GM10847 (cell line): Measurements from ENCODE around the gene NOLC1.

Source experiments
- POLR2A ChIP-seq: IDR thresholded peaks from 2 replicates; pipeline ENCODE4 v1.6.1; 2011; ENCODE audit not compliant: insufficient read length; ENCODE audit errors: extremely low read depth

The NOLC1 gene

DNA sequence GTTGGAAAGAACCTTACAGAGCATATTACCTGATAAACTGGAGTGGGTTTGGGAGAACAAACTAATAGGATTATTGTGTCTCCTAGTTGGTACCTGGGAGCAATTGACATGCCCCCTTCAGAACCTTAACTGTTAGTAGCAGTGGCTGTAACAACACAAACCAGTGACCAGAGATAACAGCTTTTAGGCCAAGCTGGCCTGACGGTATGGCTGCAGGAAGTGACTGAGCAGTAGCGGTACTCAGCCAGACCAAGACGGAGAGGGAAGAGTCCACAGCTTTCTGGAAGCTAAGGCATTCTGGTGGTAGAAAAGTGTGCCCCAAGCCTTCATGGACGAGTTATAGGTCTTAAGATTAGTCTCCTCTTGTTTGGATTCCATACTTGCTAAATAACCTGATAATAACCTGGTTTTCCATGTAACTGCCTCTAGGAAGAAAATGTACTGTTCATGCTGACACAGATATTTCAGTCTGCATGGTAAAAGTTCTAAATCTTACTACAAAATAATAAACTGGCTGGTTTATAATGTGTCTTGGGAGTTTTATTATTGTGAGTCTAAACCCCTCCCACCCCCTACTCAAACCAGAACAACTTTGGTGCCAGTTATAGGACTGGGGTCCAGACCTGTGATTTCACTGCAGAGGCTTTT lies 11.3 kb downstream of the NOLC1 start:
- no peak for TF ChIP-seq POLR2A

DNA sequence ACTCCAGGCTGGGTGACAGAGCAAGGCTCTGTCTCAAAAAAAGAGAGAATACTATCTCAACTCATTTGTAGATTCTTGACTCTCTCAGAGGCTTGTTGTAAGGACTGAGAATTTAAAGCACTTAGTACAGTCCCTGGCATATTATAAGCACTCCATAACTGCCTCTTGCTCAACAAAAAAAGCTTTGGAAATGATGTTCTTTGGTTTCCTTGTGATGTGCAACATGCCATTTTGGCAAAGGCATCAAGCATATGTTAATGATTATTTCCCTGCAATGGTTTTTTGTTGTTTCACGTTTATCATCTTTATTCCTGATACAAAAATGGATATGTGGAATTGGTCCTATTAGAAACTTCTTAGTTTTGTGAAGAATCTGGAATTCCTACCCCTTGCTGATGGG lies 15.7 kb downstream of the NOLC1 start:
- no peak for TF ChIP-seq POLR2A

DNA sequence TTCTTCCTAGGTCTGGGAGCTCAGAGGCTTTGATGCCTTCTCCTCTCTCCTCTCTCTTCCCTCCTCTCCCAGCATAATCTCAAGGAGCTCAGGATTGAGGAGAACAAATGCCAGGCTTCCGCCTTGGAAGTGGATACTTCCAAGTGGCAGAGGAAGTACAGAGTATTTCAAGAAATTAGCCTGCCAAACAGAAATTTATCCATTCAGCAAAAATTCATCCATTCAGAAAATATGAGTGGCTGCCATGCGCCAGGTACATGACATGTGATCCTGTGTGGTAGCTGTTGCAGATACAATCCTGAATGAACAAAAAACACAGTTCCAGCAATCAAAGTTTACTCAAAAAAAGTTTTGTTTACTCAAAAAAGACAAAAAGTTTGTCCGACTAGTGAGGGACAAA lies 18.4 kb downstream of the NOLC1 start:
- no peak for TF ChIP-seq POLR2A

DNA sequence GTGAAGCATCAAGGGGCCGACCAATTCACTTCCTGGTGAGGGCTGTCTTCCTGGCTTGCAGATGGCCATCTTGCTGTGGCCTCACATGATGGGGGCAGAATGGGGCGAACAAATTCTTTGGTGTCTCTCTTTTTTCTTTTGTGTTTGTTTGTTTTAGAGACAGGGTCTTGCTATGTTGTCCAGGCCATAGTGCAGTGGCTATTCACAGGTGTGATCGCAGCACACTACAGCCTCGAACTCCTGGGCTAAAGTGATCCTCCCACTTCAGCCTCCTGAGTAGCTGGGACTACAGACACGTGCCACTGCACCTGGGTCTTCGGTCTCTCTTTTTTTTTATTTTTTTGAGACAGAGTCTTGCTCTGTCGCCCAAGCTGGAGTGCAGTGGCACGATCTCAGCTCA lies 20.1 kb downstream of the NOLC1 start:
- TF ChIP-seq POLR2A, result no peak

DNA sequence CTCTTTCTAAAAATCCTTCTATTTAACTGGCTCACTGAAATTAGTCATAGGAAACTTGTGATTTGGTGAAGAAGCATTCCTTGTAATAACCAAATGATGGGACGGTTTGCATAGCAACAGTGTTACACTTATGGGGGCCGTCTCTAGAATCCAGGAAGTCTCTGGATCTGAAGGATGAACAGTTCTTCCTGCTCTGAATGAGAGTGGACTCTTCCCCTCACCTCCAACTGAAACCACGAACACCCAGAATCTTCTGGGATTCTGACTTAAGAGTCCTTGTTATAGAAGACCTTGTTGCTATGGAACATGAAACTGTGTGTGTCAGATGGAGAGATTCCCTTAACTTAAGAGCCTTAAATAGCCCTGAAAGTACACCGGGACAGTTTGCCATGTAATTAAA lies 23.2 kb downstream of the NOLC1 start:
- no peak for TF ChIP-seq POLR2A

DNA sequence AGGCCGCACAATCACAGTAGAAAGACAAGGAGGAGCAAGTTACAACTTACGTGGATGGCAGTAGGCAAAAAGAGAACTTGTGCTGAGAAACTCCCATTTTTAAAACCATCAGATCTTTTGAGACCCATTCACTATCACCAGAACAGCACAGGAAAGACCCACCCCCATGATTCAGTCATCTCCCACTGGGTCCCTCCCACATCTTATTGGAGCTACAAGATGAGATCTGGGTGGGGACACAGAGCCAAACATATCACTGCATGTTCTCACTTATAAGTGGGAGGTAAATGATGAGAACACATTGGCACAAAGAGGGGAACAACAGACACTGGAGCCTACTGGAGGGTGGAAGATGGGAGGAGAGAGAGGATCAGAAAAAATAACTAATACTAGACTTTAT lies 32.4 kb downstream of the NOLC1 start:
- no peak for TF ChIP-seq POLR2A

DNA sequence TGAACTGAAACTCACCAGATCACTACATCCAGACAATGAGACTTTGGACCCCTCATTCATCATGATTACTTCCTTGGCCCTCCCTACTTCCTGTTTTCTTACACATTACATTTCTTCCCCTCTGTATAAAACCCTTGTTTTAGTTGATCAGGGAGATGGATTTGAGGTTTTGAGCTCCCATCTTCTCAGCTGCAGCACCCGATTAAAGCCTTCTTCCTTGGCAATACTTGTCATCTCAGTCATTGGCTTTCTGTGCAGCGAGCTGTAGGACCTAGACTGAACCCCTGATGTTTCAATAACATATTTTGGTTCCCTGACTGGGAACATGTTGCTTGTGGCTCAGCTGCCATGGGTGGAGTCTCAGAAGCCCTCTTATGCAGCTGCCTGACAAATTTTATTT lies 33.1 kb downstream of the NOLC1 start:
- TF ChIP-seq POLR2A, result no peak

DNA sequence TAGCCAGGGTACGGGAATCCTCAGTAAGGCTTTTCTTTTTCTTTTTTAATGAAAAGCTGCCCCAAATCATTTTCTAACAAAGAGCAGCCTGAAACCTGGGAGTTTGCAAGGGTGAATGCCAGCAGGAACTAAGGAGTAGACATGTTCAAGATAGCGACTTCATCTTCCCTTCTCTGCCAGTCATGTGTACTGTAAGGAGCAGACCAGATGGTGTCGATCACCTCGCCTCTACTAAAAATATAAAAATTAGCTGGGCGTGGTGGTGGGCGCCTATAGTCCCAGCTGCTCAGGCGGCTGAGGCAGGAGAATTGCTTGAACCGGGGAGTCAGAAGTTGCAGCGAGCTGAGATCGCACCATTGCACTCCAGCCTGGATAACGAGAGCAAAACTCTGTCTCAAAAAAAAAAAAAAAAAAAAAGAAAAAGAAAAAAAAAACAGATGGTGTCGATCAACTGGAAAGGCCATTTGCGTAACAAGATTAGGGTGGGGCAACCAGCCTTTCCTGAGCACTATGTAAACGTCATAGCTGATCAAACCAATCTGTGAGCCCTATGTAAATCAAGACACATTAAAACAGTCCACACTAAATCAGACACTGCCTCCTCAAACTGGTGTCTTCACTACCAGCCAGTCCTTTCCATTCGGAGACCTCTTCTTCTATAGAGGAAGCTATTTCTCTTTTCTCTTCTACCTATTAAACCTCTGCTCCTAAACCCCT lies 33.8 kb downstream of the NOLC1 start:
- TF ChIP-seq POLR2A, result no peak

DNA sequence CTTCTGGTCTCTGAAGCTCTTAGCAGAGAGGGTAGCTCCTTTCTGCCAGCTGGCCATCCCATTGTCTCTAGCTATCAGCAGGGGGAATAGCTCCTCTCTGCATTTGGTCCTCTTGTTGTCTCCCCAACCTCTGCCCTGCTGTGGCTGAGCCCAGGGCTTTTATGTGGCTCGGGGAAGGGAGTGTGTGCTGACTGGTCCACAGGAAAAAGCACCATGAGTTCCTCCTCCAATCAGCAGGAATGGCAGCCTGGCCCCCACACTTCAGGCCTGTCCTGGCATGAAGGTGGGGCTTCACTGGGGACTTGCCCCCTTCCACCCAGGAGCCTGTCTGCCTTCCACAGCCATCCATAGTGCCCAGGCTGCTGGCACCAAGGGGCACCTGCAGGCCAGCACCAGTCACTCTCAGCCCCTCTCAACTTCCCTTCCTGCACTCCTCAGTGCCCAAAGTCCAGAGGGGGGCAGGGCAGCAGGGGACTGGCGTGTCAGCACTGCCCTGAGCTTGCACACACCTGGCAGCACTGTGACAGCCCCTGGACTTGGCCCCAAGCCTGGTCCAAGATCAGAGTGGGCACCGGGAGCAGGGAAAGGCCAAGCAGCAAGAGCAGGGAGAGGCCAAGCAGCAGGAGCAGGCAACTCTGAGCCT lies 36.2 kb downstream of the NOLC1 start:
- no peak for TF ChIP-seq POLR2A

DNA sequence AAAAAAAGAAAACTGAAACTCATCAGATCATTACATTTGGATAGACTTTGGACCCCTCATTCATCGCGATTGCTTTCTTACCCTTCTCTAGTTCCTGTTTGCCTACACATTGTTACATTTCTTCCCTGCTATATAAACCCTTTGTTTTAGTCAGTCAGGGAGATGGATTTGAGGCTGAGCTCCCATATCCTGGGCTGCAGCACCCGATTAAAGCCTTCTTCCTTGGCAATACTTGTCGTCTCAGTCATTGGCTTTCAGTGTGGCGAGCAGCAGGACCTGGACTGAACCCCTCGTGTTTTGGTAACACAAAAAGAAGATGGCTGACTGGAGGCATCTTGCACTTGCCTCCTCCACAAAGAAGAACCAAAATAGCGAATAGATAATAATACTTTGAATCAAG lies 39.8 kb downstream of the NOLC1 start:
- no peak for TF ChIP-seq POLR2A

DNA sequence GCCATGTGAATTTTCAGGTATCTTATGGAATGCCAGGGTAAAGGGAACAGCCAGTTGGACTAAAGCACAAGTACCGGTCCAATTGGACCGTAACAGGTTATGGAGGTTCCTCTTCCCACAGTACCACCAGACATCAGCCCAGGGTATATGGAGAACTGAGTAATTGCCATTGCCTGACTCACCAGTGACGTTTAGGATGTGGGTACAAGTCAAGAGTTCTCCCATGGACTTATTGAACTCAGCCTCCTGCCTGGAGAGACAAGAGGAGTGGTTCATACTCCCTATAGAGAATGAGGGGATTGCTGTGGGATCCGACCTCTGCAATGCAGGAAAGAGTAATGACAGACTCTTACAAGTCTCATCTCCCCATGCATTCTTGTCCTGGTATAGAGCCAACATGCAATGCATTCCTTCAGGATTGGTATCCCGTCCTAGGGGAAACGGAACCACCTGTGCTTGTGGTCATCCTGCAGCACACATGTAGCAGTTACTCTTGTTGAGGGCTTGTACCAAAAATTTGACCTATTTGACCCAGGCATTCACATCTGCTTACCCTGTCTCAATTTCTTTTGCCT lies 43.2 kb downstream of the NOLC1 start:
- no peak for TF ChIP-seq POLR2A

DNA sequence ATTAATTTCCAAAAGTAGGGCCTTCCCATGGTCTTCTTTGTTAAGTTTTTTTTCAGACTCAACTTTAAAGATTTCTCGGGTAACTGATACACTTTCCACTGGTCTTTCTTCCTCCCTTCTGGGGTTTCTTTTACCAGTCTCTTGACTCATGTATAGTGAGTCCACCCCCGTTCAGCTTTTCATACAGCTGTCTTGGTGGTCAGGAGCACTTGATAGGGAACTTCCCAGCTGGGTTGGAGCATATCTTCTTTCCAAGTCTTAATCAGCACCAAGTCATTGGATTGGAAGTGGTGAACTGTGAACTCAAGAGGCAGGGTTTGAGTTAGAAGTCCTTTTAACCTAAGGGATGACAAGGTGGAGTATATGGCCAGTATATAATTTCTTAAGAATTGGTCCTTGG lies 44.7 kb downstream of the NOLC1 start:
- TF ChIP-seq POLR2A, result no peak

DNA sequence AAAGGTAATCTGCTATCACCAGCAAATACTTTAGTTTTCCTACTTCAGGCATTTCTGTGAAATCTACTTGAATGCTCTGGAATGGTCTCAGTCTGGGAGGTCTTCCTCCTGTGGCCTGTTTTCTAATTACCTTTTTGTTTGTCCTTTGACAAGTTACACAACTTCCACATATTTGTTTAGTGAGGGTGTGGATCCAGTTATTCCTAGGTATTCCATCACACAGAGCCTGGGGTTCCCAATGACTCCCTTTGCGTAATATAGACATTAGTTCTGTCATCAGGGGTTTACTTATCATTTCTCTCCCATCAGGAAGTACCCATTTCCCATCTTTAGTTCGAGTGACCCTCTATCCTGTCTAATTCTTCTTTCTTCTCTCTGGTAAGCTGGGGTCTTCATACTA lies 45.8 kb downstream of the NOLC1 start:
- no peak for TF ChIP-seq POLR2A

DNA sequence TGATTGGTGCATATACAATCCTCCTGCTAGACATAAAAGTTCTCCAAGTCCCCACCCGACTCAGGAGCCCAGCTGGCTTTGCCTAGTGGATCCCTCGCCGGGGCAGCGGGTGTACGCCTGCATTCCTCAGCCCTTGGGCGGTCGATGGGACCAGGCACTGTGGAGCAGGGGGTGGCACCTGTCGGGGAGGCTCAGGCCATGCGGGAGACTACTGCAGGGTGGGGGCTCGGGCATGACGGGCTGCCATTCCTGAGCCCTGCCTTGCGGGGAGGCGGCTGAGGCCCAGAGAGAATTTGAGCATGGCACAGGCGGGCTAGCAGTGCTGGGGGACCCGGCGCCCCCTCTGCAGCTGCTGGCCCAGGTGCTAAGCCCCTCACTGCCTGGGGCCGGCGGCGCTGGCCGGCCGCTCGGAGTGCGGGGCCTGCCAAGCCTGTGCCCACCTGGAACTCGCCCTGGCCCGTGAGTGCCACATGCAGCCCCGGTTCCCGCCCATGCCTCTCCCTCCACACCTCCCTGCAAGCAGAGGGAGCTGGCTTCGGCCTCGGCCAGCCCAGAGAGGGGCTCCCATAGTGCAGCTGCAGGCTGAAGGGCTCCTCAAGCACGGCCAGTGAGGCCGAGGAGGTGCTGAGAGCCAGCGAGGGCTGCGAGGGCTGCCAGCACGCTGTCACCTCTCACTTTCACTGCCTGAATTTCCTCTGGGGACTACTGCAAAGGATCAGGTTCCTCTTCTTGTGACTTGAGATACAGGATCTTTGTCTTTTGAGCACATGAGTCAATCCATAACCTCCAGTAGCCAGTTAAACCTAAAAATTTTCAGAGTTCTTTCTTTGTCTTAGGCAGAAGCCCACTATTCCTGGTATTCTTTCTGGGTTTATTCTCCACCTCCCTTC lies 48.8 kb downstream of the NOLC1 start:
- no peak for TF ChIP-seq POLR2A

DNA sequence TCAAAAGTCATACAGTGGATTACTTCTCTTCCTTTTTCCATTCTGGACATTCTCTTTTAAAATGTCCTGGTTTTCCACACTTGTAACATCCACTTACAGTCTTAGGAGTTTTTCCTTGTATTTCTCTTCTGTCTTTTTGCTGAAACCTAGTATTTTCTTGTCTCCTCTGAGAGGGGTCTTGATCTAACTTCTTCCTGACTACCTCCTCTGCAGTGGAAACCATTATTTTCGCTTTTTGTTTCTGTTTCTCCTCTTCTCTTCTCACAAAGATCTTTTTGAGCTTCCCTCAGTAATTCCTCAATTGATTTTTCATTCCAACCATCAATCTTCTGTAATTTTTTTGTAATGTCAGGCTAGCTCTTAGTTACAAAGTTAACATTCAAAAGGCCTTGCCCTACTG lies 50.2 kb downstream of the NOLC1 start:
- TF ChIP-seq POLR2A, result no peak
